CD8-positive, alpha-beta memory T cell (primary cell): ENCODE results near the gene UBXN1. TPM values are rescaled to one million over a fixed set of nuclear protein-coding genes. Genes with fewer than 3 reads are reported as not detected.

Source experiments
- CTCF ChIA-PET: fragments of 350-600 bp; sonication (Branson Sonifier 250); formaldehyde crosslinking; loops from one replicate; lab custom pipeline; 2021; ENCODE audit warnings: antibody characterized with exemption; lab: Charles Lee
- POLR2A ChIA-PET: fragments of 350-600 bp; sonication (Branson Sonifier 250); formaldehyde crosslinking; loops from one replicate; lab custom pipeline; 2021; ENCODE audit warnings: antibody characterized with exemption; lab: Charles Lee
- DNase-seq, 5 donors: peaks; one replicate each; pipeline versions ENCODE4 v3.0.0 to v3.0.0-alpha.2; 2020 to 2022; ENCODE audit warnings: mixed read lengths in 1 of 5
- H3K27ac ChIP-seq: one replicate; pipeline ENCODE4 v1.7.0; 2013; ENCODE audit warnings: low read depth, mild to moderate bottlenecking, low read length, moderate library complexity
- H3K27me3 ChIP-seq: 2 replicates; pipeline ENCODE4 v1.7.0; 2013; ENCODE audit warnings: low read length, mild to moderate bottlenecking; ENCODE audit not compliant: insufficient read depth, poor library complexity, severe bottlenecking
- H3K36me3 ChIP-seq: 2 replicates; pipeline ENCODE4 v1.7.0; 2013; ENCODE audit warnings: mild to moderate bottlenecking, low read length, moderate library complexity; ENCODE audit not compliant: insufficient read depth
- H3K4me1 ChIP-seq: 2 replicates; pipeline ENCODE4 v1.7.0; 2013; ENCODE audit warnings: mild to moderate bottlenecking, low read length, moderate library complexity; ENCODE audit not compliant: insufficient read depth
- H3K4me3 ChIP-seq: 2 replicates; pipeline ENCODE4 v1.7.0; 2013; ENCODE audit warnings: mild to moderate bottlenecking, low read length
- H3K9me3 ChIP-seq: 2 replicates; pipeline ENCODE4 v1.7.0; 2013; ENCODE audit warnings: mild to moderate bottlenecking, low read length
- H3K27ac Mint-ChIP-seq, 8 donors: one replicate each; pipeline ENCODE4 v1.8.0; 2020 to 2021; ENCODE audit warnings: mixed read lengths in 8 of 8, mild to moderate bottlenecking in 6 of 8, inconsistent platforms in 3 of 8, moderate library complexity in 3 of 8
- H3K27me3 Mint-ChIP-seq, 2 donors: one replicate each; pipeline ENCODE4 v1.8.0; 2020 to 2021; ENCODE audit warnings: mixed read lengths in 2 of 2, mild to moderate bottlenecking in 1 of 2, moderate library complexity in 1 of 2
- H3K36me3 Mint-ChIP-seq, 3 donors: one replicate each; pipeline ENCODE4 v1.8.0; 2020 to 2021; ENCODE audit warnings: mixed read lengths in 3 of 3, inconsistent platforms in 1 of 3, mild to moderate bottlenecking in 1 of 3
- H3K4me1 Mint-ChIP-seq, 3 donors: one replicate each; pipeline ENCODE4 v1.8.0; 2020 to 2021; ENCODE audit warnings: mixed read lengths in 3 of 3, inconsistent platforms in 1 of 3, mild to moderate bottlenecking in 1 of 3
- H3K4me3 Mint-ChIP-seq, 7 donors: one replicate each; pipeline ENCODE4 v1.8.0; 2020 to 2021; ENCODE audit warnings: mixed read lengths in 7 of 7, mild to moderate bottlenecking in 6 of 7, moderate library complexity in 4 of 7, inconsistent platforms in 2 of 7
- H3K9me3 Mint-ChIP-seq, 5 donors: one replicate each; pipeline ENCODE4 v1.8.0; 2020 to 2022; ENCODE audit warnings: mixed read lengths in 5 of 5, mild to moderate bottlenecking in 3 of 5, moderate library complexity in 2 of 5, inconsistent platforms in 1 of 5
- polyA plus RNA-seq: library from polyadenylated mRNA; unstranded; fragments of 300-500 nt; fragmentation: Illumina TruSeq; gene quantifications from one replicate; pipeline ENCODE4 v1.2.3, GENCODE V29; 2021
- total RNA-seq, 2 experiments: library from RNA; stranded (reverse); gene quantifications; one replicate each; pipeline ENCODE4 v1.2.3, GENCODE V29; 2021

UBXN1 gene
- total and polyA plus RNA-seq, 3 experiments from 2014 or later, result 142 to 164 (median 143) TPM

DNA sequence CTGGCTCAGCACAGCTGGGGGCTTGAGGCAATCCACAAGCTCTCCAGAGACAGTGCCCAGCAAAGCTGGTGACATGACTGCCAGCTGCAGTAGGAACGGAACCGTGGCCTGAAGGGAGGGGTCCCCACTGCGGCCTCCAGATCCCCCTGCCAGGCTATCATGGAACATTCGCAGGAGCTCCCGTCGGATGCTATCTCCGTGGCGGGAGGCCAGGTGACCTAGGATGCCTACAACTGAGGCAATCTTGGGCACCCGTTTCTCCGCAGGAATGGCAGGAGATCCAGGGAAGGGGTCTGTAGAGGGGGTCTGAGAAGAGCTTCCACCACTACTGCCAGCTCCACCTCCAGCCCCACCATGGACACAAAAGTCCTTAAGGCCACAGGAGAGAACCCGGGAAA, 29.9 kb downstream of the UBXN1 start:
- peaks cover 0 to 3% (median 0%) of the 10 kb centered on the region in 5 donors for H3K9me3 Mint-ChIP-seq
- peaks cover 0 to 51% (median 3%) of the 10 kb centered on the region in 3 donors for H3K36me3 Mint-ChIP-seq
- ChIA-PET POLR2A (interaction anchor here (1.0 to 2.1 kb wide), 2 partner anchors 16 to 23 kb away, joined by 3 to 10 read pairs; partner anchors contain the start of genes C11orf98, CSKMT and LBHD1), CTCF (interaction anchor here (1.1 to 2.3 kb wide), 6 partner anchors 14 to 224 kb away, joined by 3 to 11 read pairs (median 5); partner anchors contain the start of genes C11orf98, CSKMT, MTA2 and TUT1)
- no peaks in the 10 kb centered on the region for H3K27me3 ChIP-seq
- peak overlapping the region in 3 of 8 donors; percentile 29 to 83 (median 43) for H3K27ac Mint-ChIP-seq
- peak overlapping the region in 1 of 7 donors; percentile 60 for H3K4me3 Mint-ChIP-seq
- peaks cover 31 to 51% (median 45%) of the 10 kb centered on the region in 3 donors for H3K4me1 Mint-ChIP-seq
- H3K27ac ChIP-seq, result no peak overlapping the region
- no peak for DNase-seq
- no peaks in the 10 kb centered on the region for H3K9me3 ChIP-seq
- H3K4me3 ChIP-seq, result no peak overlapping the region
- peaks cover 11% of the 10 kb centered on the region for H3K36me3 ChIP-seq
- peaks cover 0 to 4% of the 10 kb centered on the region in 2 donors for H3K27me3 Mint-ChIP-seq
- H3K4me1 ChIP-seq, result peaks cover 33% of the 10 kb centered on the region

DNA sequence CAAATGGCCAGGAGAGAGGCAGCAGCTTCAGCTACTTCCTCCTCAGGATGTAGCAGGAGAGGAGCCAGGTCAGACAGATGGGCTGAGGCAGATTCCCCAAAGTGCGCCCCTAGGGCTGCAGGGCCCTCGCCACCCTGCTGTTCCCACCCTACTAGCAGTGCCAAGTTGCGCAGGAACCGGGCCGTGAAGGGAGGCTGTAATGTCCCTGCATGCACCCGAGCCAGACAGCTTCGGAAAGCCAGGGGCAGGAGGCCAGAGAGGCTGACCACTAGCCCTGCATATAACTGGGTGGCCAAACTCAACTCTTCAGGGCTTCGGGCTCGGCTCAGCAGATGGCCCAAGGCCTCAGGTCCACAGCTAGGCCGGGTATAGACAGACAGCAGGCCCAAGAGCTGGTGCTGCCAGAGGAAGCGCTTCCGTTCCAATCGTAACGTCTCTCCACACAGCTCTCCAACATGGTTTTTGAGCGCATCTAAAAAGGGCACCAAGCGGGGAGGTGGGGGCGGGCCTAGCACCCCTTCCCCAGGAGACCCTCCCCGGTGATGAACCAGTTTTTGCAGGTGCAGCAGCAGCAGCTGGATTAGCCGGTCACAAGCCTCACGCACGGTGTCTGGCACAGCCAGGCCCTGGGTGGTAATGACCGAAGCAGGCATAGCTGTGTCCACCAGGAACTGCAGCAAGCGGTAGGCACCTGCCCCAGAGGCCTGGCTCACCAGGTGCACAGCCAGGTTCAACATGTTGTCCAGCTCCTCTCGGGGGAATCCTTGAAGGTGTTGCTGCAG, 30.5 kb downstream of the UBXN1 start:
- no peak for DNase-seq
- Histone ChIP-seq H3K36me3 (peaks cover 11% of the 10 kb centered on the region), H3K9me3 (no peaks in the 10 kb centered on the region), H3K4me3 (no peak overlapping the region), H3K27ac (no peak overlapping the region), H3K27me3 (no peaks in the 10 kb centered on the region), H3K4me1 (peaks cover 33% of the 10 kb centered on the region)
- Mint-ChIP-seq H3K36me3 (peaks cover 0 to 49% (median 3%) of the 10 kb centered on the region in 3 donors), H3K27ac (peak overlapping the region in 1 of 8 donors; percentile 83), H3K4me1 (peaks cover 28 to 48% (median 41%) of the 10 kb centered on the region in 3 donors), H3K4me3 (no peak overlapping the region), H3K27me3 (peaks cover 0 to 1% of the 10 kb centered on the region in 2 donors), H3K9me3 (no peaks in the 10 kb centered on the region)
- CTCF ChIA-PET, result interaction anchor here (0.6 to 2.3 kb wide), 6 partner anchors 16 to 287 kb away, joined by 3 to 11 read pairs (median 5); partner anchors contain the start of genes C11orf98, CSKMT, MTA2 and TUT1
- POLR2A ChIA-PET, result interaction anchor here (1.0 to 2.1 kb wide), 2 partner anchors 17 to 24 kb away, joined by 3 to 10 read pairs; partner anchors contain the start of genes C11orf98, CSKMT and LBHD1

DNA sequence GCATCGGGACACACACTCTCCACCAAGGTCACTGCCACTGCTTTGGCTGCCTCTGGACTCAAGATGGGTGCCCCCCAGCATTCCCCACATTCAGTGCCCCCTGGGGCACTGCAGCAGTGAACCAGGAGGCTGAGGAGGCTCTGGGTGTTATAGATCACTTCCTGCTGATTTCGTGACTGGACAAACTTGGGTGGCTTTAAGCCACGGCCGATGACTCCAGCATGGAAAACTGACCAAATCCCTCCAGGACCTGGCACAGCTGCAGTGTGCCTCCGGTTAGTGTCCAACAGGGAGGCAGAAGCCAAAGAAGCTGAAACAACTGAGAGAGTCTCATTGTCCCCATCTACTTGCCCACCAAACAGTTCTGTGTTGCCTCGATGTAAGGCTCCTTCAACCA, 31.3 kb downstream of the UBXN1 start:
- peaks cover 13% of the 10 kb centered on the region for H3K36me3 ChIP-seq
- Mint-ChIP-seq H3K4me3 (no peak overlapping the region), H3K4me1 (peaks cover 24 to 48% (median 37%) of the 10 kb centered on the region in 3 donors), H3K27ac (no peak overlapping the region), H3K36me3 (peaks cover 0 to 49% (median 3%) of the 10 kb centered on the region in 3 donors), H3K9me3 (no peaks in the 10 kb centered on the region), H3K27me3 (no peaks in the 10 kb centered on the region)
- H3K9me3 ChIP-seq, result no peaks in the 10 kb centered on the region
- H3K4me1 ChIP-seq, result peaks cover 32% of the 10 kb centered on the region
- ChIA-PET CTCF (interaction anchor here (0.7 to 2.1 kb wide), 4 partner anchors 17 to 56 kb away, joined by 3 to 11 read pairs (median 5); partner anchors contain the start of genes LBHD1, TUT1 and UQCC3), POLR2A (interaction anchor here (1.1 to 2.5 kb wide), 4 partner anchors 18 to 107 kb away, joined by 3 to 17 read pairs (median 13); partner anchors contain the start of genes B3GAT3, C11orf98, CSKMT and TUT1)
- DNase-seq, result no peak
- H3K4me3 ChIP-seq, result no peak overlapping the region
- H3K27me3 ChIP-seq, result no peaks in the 10 kb centered on the region
- H3K27ac ChIP-seq, result no peak overlapping the region

DNA sequence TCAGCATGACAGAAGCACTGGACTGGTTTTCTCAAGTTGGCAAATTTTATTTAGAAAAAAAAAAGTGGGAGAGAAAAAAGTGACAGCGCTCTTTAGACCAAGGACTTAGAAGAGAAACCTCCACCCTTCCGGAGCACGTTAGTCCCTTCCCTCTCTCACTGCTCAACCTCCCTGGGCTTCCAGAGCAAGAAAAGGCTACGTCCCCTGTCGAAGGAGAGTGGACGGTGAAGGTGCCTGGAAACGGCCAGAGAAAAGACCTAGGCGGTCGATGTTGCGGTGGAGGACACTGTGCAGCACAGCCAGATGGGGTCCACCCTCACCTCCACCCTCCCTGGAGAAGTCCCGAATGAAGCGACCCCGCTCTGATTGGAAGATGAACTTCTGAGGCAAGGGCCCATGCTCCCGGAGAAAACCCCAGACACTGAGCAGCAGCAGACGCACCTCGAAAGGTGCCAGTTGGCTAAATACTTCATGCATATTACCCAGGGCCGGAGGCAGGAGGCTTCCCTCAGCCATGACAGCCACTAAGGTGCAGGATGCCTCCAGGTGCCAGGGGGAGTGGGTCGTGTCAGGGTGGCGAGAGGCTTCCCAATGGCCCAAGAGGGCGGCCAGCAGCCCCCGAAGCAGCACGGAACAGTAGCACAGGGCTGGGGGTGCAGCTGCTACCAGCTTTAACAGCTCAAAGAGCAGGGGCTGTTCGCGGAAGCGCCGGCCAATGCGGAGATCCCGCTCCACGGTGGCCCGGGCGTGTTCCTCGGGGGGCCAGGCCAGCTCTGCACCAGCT, 31.9 kb downstream of the UBXN1 start:
- Histone ChIP-seq H3K27ac (peak overlapping the region; percentile 47), H3K27me3 (no peaks in the 10 kb centered on the region), H3K4me3 (peak overlapping the region; percentile 11), H3K9me3 (no peaks in the 10 kb centered on the region), H3K36me3 (peaks cover 14% of the 10 kb centered on the region), H3K4me1 (peaks cover 26% of the 10 kb centered on the region)
- DNase-seq, result no peak
- peak overlapping the region; percentile 89 to 97 (median 96) for H3K4me3 Mint-ChIP-seq
- peaks cover 0 to 50% (median 3%) of the 10 kb centered on the region in 3 donors for H3K36me3 Mint-ChIP-seq
- peak overlapping the region; percentile 88 to 99 (median 98) for H3K27ac Mint-ChIP-seq
- ChIA-PET POLR2A (interaction anchor here (0.6 to 2.5 kb wide), 16 partner anchors 8 to 234 kb away, joined by 3 to 17 read pairs (median 7); partner anchors contain the start of genes B3GAT3, C11orf98, CSKMT and GNG3), CTCF (interaction anchor here (0.6 to 2.1 kb wide), 6 partner anchors 8 to 897 kb away, joined by 3 to 8 read pairs (median 4); partner anchors contain the start of genes C11orf98, CSKMT, LBHD1 and UQCC3)
- no peaks in the 10 kb centered on the region for H3K27me3 Mint-ChIP-seq
- no peaks in the 10 kb centered on the region for H3K9me3 Mint-ChIP-seq
- H3K4me1 Mint-ChIP-seq, result peaks cover 20 to 44% (median 31%) of the 10 kb centered on the region in 3 donors

DNA sequence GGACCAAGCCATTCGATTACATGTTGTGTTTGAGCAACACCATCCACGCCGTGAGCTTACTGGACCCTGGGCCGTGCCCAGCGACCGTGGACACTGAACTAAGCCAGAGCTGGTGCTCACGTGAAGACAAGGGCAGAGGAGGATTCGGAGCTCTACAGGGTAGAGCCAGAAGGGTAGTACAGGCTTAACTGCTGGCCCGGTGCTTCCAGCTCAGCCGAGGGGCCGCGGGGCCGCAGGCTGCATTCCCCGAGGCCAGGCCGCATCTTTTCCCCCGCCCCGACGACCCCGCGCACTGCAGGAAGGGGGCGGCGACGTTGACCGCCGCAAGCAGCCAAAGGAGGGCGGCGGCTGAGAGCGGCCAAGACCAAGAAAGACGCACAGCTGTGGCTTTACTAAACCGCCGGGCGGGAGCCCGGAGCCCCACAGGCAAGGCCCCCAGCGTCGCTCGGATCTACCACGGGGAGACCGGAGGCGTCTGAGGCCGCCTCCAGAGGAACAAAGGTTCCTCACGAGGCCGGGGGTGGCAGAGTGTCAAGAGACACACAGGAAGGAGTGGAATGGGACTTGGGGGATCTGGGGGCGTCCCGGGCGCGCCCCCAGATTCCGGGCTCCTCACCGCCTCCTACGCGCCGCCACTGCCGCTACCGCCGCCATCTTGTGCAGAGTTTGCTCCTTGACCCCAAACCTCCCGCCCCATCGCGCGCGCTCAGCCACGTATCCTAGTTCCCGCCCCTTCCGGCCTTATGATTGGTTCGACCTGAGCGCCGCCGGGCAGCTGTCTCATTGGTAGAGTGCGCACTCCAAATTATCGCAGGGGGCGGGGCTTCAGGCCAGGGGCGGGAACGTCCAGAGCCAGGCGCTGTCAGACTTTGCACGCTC, 32.7 kb downstream of the UBXN1 start, which contains the start of gene GANAB:
GANAB (minus strand) TSS at position 668 of the 879 bp plus-strand sequence; CDS start at position 654, 14 bp downstream.
- Mint-ChIP-seq H3K4me3 (peak within 1 kb of the TSS; percentile 89 to 97 (median 96)), H3K27me3 (no peaks in the 10 kb centered on the region), H3K27ac (peak within 1 kb of the TSS; percentile 88 to 99 (median 98)), H3K36me3 (peaks cover 0 to 53% (median 3%) of the 10 kb centered on the region in 3 donors), H3K4me1 (peaks cover 19 to 40% (median 25%) of the 10 kb centered on the region in 3 donors), H3K9me3 (no peaks in the 10 kb centered on the region)
- ChIA-PET CTCF (interaction anchor here (0.6 to 2.1 kb wide), 6 partner anchors 9 to 898 kb away, joined by 3 to 8 read pairs (median 6); partner anchors contain the start of genes B3GAT3, C11orf98, CSKMT and LBHD1), POLR2A (interaction anchor here (0.5 to 2.5 kb wide), 19 partner anchors 8 to 235 kb away, joined by 3 to 17 read pairs (median 4); partner anchors contain the start of genes B3GAT3, C11orf98, CSKMT and GNG3)
- Histone ChIP-seq H3K4me3 (peak within 1 kb of the TSS; percentile 75), H3K27me3 (no peaks in the 10 kb centered on the region), H3K9me3 (no peaks in the 10 kb centered on the region), H3K27ac (peak within 1 kb of the TSS; percentile 77), H3K36me3 (peaks cover 14% of the 10 kb centered on the region), H3K4me1 (peaks cover 24% of the 10 kb centered on the region)
- peak; percentile 96 to 99 (median 98) for DNase-seq

DNA sequence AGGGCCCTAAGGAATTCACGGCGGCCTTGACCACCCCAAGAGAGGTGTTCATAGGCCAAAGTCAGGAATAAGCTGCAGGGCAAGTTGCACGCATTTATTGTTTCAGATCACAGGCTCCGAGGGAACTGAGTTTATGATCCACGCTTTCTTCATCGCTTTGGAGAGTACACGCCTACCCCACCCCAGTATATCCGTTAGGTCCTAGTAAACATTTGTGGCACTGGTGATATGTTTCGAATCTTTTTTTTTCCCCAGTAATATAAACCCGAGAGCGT, 33.3 kb downstream of the UBXN1 start:
- peaks cover 29% of the 10 kb centered on the region for H3K4me1 ChIP-seq

More for the DNA sequence above, 33.3 kb downstream of the UBXN1 start:
- H3K4me3 ChIP-seq, result peak overlapping the region; percentile 75
- Mint-ChIP-seq H3K27ac (peak overlapping the region; percentile 88 to 99 (median 98)), H3K36me3 (peaks cover 0 to 53% (median 3%) of the 10 kb centered on the region in 3 donors), H3K9me3 (no peaks in the 10 kb centered on the region), H3K27me3 (no peaks in the 10 kb centered on the region), H3K4me3 (peak overlapping the region; percentile 89 to 97 (median 96)), H3K4me1 (peaks cover 23 to 41% (median 30%) of the 10 kb centered on the region in 3 donors)
- H3K27me3 ChIP-seq, result no peaks in the 10 kb centered on the region
- H3K9me3 ChIP-seq, result no peaks in the 10 kb centered on the region
- H3K27ac ChIP-seq, result peak overlapping the region; percentile 77
- H3K36me3 ChIP-seq, result peaks cover 14% of the 10 kb centered on the region
- peak in 1 of 5 donors; percentile 15 for DNase-seq
- CTCF ChIA-PET, result interaction anchor here (1.0 to 1.9 kb wide), 5 partner anchors 9 to 124 kb away, joined by 3 to 8 read pairs (median 5); partner anchors contain the start of genes B3GAT3, C11orf98, CSKMT and TUT1
- POLR2A ChIA-PET, result interaction anchor here (0.6 to 2.5 kb wide), 10 partner anchors 10 to 211 kb away, joined by 3 to 17 read pairs (median 8); partner anchors contain the start of genes B3GAT3, C11orf98, CSKMT and HNRNPUL2
